ENCODE measurements around the gene PAQR9. TPM values are rescaled to one million over a fixed set of nuclear protein-coding genes. Genes with fewer than 3 reads are reported as not detected.
A peak's percentile ranks its signal among the peaks of the same experiment; 100 is the strongest.

The PAQR9 gene
- total RNA-seq, 2 donors from 2014 or later: not detected

GRCh38 chr3:142972092-142972753 is 8.7 kb upstream of the PAQR9 start:
- Mint-ChIP-seq H3K9me3 (no peaks in the 10 kb centered on the region), H3K36me3 (ENCODE audit: low read depth) (no peaks in the 10 kb centered on the region)

DNA sequence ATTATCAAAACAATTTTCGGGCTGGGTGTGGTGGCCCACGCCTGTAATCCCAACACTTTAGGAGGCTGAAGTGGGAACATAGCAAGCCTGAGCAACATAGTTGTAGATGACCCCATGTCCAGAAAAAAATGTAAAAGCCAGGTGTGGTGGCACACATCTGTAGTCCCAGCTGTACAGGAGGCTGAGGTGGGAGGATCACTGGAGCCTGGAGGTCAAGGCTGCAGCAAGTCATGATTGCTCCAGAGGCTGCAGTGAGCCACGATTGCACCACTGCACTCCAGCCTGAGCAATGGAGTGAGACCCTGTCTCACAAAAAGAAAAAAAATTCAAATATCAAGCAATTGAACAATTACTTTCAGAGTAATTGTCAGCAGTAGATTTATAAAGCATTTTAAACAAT is 8.0 kb upstream of the PAQR9 start:
- Mint-ChIP-seq H3K27me3 (peaks cover 30% of the 10 kb centered on the region), H3K4me1 (no peaks in the 10 kb centered on the region), H3K4me3 (no peak overlapping the region), H3K9me3 (no peaks in the 10 kb centered on the region), H3K27ac (no peak overlapping the region), H3K36me3 (ENCODE audit: low read depth) (no peaks in the 10 kb centered on the region)
- no peak for ATAC-seq (replicated peaks)

More at GRCh38 chr3:142972092-142972753, 8.7 kb upstream of the PAQR9 start:
- Mint-ChIP-seq H3K4me1 (no peaks in the 10 kb centered on the region), H3K4me3 (no peak overlapping the region), H3K27me3 (peaks cover 31% of the 10 kb centered on the region), H3K27ac (no peak overlapping the region)
- no peak for ATAC-seq (replicated peaks)

DNA sequence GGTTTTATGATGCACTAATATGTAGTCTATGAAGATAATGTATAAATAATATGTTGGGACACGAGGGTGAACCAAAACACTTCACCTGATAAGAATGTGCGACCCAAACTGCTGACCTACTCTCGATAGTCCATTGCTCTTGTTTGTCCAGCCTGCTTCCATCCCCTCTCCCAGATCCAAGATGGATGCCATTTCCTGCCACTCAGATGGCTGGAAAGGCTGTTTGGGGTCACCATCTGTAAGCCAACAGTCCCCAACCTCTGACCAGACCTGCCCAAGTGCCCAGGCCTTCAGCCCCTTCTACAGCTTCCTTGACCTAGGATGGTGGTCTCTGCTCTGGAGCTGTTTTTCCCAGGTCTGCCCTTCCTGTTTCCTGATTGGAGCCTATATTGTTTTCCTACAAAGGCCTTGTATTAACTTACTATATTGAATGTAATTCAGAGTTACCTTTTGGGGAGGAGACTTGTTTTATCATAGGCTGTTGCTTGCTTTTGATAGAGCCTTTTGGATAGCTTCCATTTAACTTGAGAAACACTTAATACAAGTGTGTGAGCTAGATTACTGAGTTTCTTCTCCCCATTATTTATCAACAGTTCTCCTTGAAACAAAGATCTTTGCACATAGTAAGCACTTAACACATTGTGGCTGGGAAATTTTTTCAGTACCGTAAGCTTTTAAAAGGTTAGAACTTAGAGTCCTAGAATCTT is 5.0 kb upstream of the PAQR9 start:
- Mint-ChIP-seq H3K27me3 (peaks cover 36% of the 10 kb centered on the region), H3K36me3 (ENCODE audit: low read depth) (no peaks in the 10 kb centered on the region), H3K9me3 (no peaks in the 10 kb centered on the region), H3K27ac (no peak overlapping the region), H3K4me3 (no peak overlapping the region), H3K4me1 (no peaks in the 10 kb centered on the region)
- ATAC-seq (replicated peaks): no peak

DNA sequence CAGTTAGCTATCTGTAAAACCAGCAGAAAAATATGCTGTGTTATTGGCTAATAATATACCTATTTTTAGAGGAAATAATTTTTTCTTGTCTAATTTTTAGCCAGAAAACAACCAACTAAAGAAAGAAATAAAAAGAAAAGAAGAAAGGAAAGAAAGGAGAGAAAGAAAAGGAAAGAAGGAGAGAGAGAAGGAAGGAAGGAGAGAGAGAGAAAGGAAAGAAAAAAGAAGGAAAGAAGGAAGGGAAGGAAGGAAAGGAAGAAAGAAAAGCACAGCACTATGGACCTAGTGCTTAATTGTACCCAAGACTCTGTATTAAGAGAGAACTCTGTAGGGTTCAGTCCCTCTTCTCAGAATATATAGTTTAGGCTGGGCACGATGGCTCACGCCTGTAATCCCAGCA is 3.3 kb upstream of the PAQR9 start:
- H3K27me3 Mint-ChIP-seq: peaks cover 41% of the 10 kb centered on the region
- H3K36me3 Mint-ChIP-seq (ENCODE audit: low read depth): peaks cover 12% of the 10 kb centered on the region
- no peak overlapping the region for H3K27ac Mint-ChIP-seq
- no peaks in the 10 kb centered on the region for H3K4me1 Mint-ChIP-seq
- H3K9me3 Mint-ChIP-seq: no peaks in the 10 kb centered on the region
- ATAC-seq (replicated peaks): no peak
- H3K4me3 Mint-ChIP-seq: no peak overlapping the region

DNA sequence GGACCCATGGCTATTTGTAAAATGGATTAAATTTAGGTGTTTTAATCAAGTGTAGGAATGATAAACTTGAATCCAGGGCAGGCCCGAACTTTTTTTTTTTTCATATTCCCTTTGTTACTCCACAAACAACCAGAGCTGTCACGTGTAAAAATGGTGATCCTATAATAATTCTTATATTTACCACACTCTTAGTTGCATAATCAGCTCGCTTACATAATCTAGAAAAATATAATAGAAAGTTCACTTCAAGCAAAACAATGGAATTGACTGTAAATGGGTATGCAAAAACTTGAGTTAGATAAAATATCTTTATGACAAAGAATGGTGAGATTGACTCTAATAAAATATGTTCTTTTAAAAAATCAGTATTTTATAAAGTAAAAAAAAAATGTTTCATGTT is 2.1 kb upstream of the PAQR9 start:
- peaks cover 46% of the 10 kb centered on the region for H3K27me3 Mint-ChIP-seq
- H3K27ac Mint-ChIP-seq: no peak overlapping the region
- H3K36me3 Mint-ChIP-seq (ENCODE audit: low read depth): peaks cover 12% of the 10 kb centered on the region
- H3K4me1 Mint-ChIP-seq: no peaks in the 10 kb centered on the region
- no peak overlapping the region for H3K4me3 Mint-ChIP-seq
- no peak for ATAC-seq (replicated peaks)
- no peaks in the 10 kb centered on the region for H3K9me3 Mint-ChIP-seq

- ATAC-seq (replicated peaks): no peak
- Mint-ChIP-seq H3K36me3 (ENCODE audit: low read depth) (peaks cover 12% of the 10 kb centered on the region), H3K4me1 (no peaks in the 10 kb centered on the region), H3K27ac (no peak overlapping the region), H3K27me3 (peaks cover 58% of the 10 kb centered on the region), H3K9me3 (no peaks in the 10 kb centered on the region), H3K4me3 (peak overlapping the region; percentile 78)
Measured at GRCh38 chr3:142963234-142963515, 299 bp downstream of the PAQR9 start.

DNA sequence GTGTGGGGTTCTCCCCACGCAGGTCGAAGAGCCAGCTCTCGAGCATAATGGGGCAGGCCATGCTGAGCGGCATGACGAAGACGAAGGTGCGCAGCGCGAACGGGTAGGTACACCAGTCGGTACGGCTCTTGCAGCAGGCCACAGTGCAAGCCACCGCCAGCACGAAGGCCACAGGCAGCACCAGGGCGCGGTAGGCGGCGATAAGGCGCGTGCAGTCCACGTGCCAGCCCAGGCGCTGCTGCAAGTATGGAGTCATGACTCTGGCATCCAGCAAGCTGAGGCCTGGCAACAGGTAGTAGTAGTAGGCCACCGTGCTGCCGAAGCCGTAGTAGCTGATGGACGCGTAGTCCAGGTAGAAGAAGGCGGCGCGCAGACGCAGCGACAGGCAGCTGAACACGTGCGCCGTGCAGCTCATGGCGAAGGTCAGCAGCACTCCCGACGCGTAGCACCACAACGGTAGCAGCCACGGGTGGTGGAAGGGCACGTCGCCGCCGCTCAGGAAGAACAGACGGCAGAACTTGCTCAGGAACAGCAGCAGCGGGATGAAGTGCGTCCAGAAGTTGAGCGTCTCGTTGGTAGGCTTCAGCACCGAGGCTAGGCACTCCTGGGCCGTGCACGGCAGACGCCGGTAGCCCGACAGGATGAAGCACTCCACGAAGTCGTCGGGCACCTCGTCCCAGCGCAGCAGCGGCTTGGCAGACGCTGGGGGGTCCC is 797 bp downstream of the PAQR9 start:
- no peak for ATAC-seq (replicated peaks)
- H3K9me3 Mint-ChIP-seq: no peaks in the 10 kb centered on the region
- H3K27ac Mint-ChIP-seq: no peak overlapping the region
- peaks cover 12% of the 10 kb centered on the region for H3K36me3 Mint-ChIP-seq (ENCODE audit: low read depth)
- H3K27me3 Mint-ChIP-seq: peaks cover 59% of the 10 kb centered on the region
- H3K4me3 Mint-ChIP-seq: peak overlapping the region; percentile 78
- no peaks in the 10 kb centered on the region for H3K4me1 Mint-ChIP-seq

GRCh38 chr3:142962175-142962519 is 1.3 kb downstream of the PAQR9 start:
- Mint-ChIP-seq H3K27me3 (peaks cover 63% of the 10 kb centered on the region), H3K36me3 (ENCODE audit: low read depth) (peaks cover 12% of the 10 kb centered on the region), H3K9me3 (no peaks in the 10 kb centered on the region), H3K4me3 (peak overlapping the region; percentile 78), H3K4me1 (no peaks in the 10 kb centered on the region), H3K27ac (no peak overlapping the region)
- ATAC-seq (replicated peaks): no peak

DNA sequence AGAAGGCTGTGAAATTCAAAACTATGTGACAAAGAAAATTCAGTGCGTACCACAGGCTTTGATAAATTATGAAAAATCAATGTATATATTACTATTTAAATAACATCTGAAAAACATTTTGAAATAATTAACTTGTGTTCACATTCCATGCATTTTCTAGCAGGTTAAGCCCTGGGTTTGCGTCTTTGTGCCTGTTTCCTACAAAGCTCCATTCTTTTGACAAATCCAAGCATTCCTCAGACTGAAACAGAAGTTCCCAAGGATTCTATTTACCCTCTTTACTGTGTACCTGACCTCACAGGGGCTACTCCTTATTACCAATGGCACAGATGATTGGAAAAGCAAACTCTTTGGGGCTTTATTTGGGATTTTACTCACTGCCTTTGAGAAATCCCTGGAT is 1.9 kb downstream of the PAQR9 start:
- Mint-ChIP-seq H3K36me3 (ENCODE audit: low read depth) (peaks cover 12% of the 10 kb centered on the region), H3K4me3 (peak overlapping the region; percentile 78), H3K27ac (no peak overlapping the region), H3K27me3 (peaks cover 64% of the 10 kb centered on the region), H3K4me1 (no peaks in the 10 kb centered on the region), H3K9me3 (no peaks in the 10 kb centered on the region)
- no peak for ATAC-seq (replicated peaks)

DNA sequence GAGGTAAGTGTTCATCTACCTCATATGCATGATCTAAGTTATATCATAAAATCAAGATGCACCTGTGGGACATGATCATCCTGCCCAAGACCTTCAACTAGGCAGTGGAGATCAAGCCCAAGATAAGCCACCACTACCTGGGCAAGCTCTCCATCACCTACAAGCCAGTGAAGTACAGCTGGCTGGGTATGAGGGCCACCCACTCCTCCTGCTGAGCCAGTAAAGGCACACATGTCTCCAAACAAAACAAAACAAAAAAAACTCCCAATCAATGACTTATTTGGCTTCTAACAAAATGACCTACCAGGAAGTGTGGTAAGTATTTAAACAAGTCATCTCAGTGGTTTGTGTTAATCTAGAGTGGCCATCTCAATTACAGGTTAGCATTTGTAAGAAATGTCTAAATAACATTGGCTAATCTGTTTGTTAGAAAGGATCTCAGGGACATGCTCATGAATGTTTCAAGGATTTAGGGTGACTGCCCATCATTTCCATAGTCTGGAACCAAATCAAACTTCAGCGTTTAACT is 3.1 kb downstream of the PAQR9 start:
- H3K27ac Mint-ChIP-seq: no peak overlapping the region
- no peak for ATAC-seq (replicated peaks)
- H3K4me1 Mint-ChIP-seq: no peaks in the 10 kb centered on the region
- H3K9me3 Mint-ChIP-seq: no peaks in the 10 kb centered on the region
- H3K36me3 Mint-ChIP-seq (ENCODE audit: low read depth): peaks cover 12% of the 10 kb centered on the region
- H3K4me3 Mint-ChIP-seq: no peak overlapping the region
- peaks cover 61% of the 10 kb centered on the region for H3K27me3 Mint-ChIP-seq

DNA sequence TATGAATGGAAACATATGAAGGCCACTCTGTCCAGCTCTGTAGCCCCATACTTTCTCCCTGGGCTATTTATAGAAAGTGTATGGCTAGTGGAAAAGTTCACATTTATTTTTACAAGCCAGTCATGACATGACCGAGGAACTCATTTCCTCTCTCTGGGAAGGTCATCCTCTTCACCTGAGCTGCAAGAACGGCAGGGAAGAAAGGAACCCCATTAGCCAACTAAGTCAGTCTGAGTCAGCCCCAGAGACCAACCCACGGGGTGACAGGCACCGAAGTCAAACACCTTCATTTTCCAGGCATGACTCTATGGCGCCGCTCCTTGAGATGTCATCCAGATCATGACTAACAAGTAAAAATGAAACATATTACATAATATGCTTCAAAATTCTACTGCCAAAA is 4.8 kb downstream of the PAQR9 start:
- peak; percentile 96 for ATAC-seq (replicated peaks)
- peaks cover 52% of the 10 kb centered on the region for H3K27me3 Mint-ChIP-seq
- H3K27ac Mint-ChIP-seq: no peak overlapping the region
- no peak overlapping the region for H3K4me3 Mint-ChIP-seq
- H3K9me3 Mint-ChIP-seq: no peaks in the 10 kb centered on the region
- H3K36me3 Mint-ChIP-seq (ENCODE audit: low read depth): peaks cover 12% of the 10 kb centered on the region
- no peaks in the 10 kb centered on the region for H3K4me1 Mint-ChIP-seq

DNA sequence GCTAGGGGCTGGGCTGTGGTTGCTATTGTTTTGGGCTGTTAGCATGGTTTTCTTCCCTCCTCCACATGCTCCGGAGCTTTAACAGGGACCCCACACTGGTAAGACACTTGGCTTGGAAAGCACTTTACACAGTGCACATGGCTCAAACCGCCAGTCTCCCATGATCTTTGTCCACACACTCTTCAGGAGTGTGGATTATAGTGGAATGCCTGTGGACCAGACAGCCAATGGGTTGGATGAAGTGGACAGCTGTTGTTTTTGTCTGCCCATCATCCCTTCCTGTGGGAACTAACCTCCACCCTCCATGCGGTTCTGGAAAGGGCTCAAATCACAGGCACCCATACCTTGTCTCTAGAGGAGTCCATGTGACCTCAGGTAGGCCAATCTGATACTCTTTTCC is 10.0 kb downstream of the PAQR9 start:
- no peaks in the 10 kb centered on the region for H3K36me3 Mint-ChIP-seq (ENCODE audit: low read depth)
- peaks cover 33% of the 10 kb centered on the region for H3K27me3 Mint-ChIP-seq
- H3K27ac Mint-ChIP-seq: no peak overlapping the region
- H3K4me1 Mint-ChIP-seq: no peaks in the 10 kb centered on the region
- no peak for ATAC-seq (replicated peaks)
- H3K4me3 Mint-ChIP-seq: no peak overlapping the region
- H3K9me3 Mint-ChIP-seq: no peaks in the 10 kb centered on the region

- Mint-ChIP-seq H3K27me3 (peaks cover 29% of the 10 kb centered on the region), H3K4me1 (no peaks in the 10 kb centered on the region), H3K27ac (no peak overlapping the region), H3K36me3 (ENCODE audit: low read depth) (no peaks in the 10 kb centered on the region), H3K9me3 (no peaks in the 10 kb centered on the region), H3K4me3 (no peak overlapping the region)
- no peak for ATAC-seq (replicated peaks)
Measured at GRCh38 chr3:142952272-142953193, 10.9 kb downstream of the PAQR9 start.

DNA sequence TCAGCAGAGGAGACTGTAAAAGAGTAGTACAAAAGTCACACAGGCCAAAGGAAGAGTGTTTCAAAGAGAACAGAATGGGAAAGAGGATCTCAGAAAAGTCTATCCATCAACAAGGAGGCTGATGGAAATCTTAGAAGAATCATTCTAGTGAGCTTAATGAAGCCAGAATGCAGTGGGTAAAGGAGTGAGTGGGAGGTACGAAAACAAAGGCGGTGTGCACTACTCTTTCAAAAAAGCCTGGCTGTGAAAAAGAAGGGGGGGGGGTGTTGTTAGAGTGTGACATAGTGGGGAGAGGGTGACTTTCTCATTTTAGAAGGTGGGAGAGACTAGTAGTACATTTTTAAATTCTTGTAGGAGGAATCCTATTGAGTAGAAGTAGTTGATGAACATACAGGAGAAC is 11.7 kb downstream of the PAQR9 start:
- H3K36me3 Mint-ChIP-seq (ENCODE audit: low read depth): no peaks in the 10 kb centered on the region
- no peaks in the 10 kb centered on the region for H3K9me3 Mint-ChIP-seq
- no peak for ATAC-seq (replicated peaks)
- H3K4me1 Mint-ChIP-seq: no peaks in the 10 kb centered on the region
- H3K4me3 Mint-ChIP-seq: no peak overlapping the region
- peaks cover 27% of the 10 kb centered on the region for H3K27me3 Mint-ChIP-seq
- no peak overlapping the region for H3K27ac Mint-ChIP-seq

Measured in activated T-helper 17 cell treated with anti-CD3 and anti-CD28 coated beads, Interleukin-2, amount 50 U/mL, for 72 hours (primary cell).